GM23338 (cell line): ENCODE data around the gene KIR2DL4. TPM values are rescaled to one million over a fixed set of nuclear protein-coding genes. Genes with fewer than 3 reads are reported as not detected.

ENCODE experiments used
- ATAC-seq: fragments of 200-7000 bp; cut with Tn5 transposase; 3 replicates; pipeline ENCODE4 v1.9.1; 2020
- DNase-seq: peaks from one replicate; pipeline ENCODE4 v3.0.0-alpha.2; 2015; ENCODE audit warnings: low spot score
- H2AFZ ChIP-seq: fragments of 200-600 bp; sonication (generic); 2 replicates; pipeline ENCODE4 v1.8.0; 2016; ENCODE audit warnings: antibody characterized with exemption, mild to moderate bottlenecking, moderate library complexity
- H3F3A ChIP-seq: fragments of 200-600 bp; sonication (generic); replicated peaks from 2 replicates; pipeline ENCODE4 v1.8.0; 2017; ENCODE audit warnings: antibody characterized with exemption, mixed run types, low read depth
- H3K27ac ChIP-seq: fragments of 200-600 bp; sonication (generic); 2 replicates; pipeline ENCODE4 v1.6.1; 2016; ENCODE audit warnings: low read depth
- H3K27me3 ChIP-seq: fragments of 200-600 bp; sonication (generic); 2 replicates; pipeline ENCODE4 v1.8.0; 2016; ENCODE audit warnings: mild to moderate bottlenecking, mixed run types, moderate library complexity; ENCODE audit not compliant: insufficient read depth
- H3K36me3 ChIP-seq: fragments of 200-600 bp; sonication (generic); 2 replicates; pipeline ENCODE4 v1.8.0; 2016; ENCODE audit warnings: mild to moderate bottlenecking; ENCODE audit not compliant: insufficient read depth
- H3K4me1 ChIP-seq: fragments of 200-600 bp; sonication (generic); 2 replicates; pipeline ENCODE4 v1.8.0; 2016; ENCODE audit warnings: mild to moderate bottlenecking, moderate library complexity; ENCODE audit not compliant: insufficient read depth
- H3K4me2 ChIP-seq: fragments of 200-600 bp; sonication (generic); 2 replicates; pipeline ENCODE4 v1.7.1; 2017; ENCODE audit warnings: mixed run types
- H3K4me3 ChIP-seq: fragments of 200-600 bp; sonication (generic); 2 replicates; pipeline ENCODE4 v1.6.1; 2016; ENCODE audit warnings: mixed run types
- H3K79me2 ChIP-seq: fragments of 200-600 bp; sonication (generic); replicated peaks from 2 replicates; pipeline ENCODE4 v1.8.0; 2017; ENCODE audit warnings: mild to moderate bottlenecking; ENCODE audit not compliant: insufficient read depth
- H3K9me2 ChIP-seq: fragments of 200-600 bp; sonication (generic); 2 replicates; pipeline ENCODE4 v1.8.0; 2017; ENCODE audit not compliant: insufficient read depth
- H4K20me1 ChIP-seq: fragments of 200-600 bp; sonication (generic); replicated peaks from 2 replicates; pipeline ENCODE4 v1.8.0; 2017; ENCODE audit warnings: mild to moderate bottlenecking; ENCODE audit not compliant: insufficient read depth
- H3K27ac Mint-ChIP-seq: 2 replicates; pipeline ENCODE4 v1.8.0; 2020; ENCODE audit warnings: inconsistent platforms, mild to moderate bottlenecking, moderate library complexity, mixed read lengths
- H3K27me3 Mint-ChIP-seq: 3 replicates; pipeline ENCODE4 v1.8.0; 2022; ENCODE audit warnings: low read depth, mild to moderate bottlenecking, moderate library complexity, mixed read lengths, inconsistent platforms; ENCODE audit not compliant: insufficient read depth, poor library complexity
- H3K36me3 Mint-ChIP-seq: 3 replicates; pipeline ENCODE4 v1.8.0; 2021; ENCODE audit warnings: low read depth, mild to moderate bottlenecking, inconsistent platforms, moderate library complexity, mixed read lengths
- H3K4me1 Mint-ChIP-seq: 3 replicates; pipeline ENCODE4 v1.8.0; 2020; ENCODE audit warnings: mild to moderate bottlenecking, inconsistent platforms, mixed read lengths
- H3K4me3 Mint-ChIP-seq: 3 replicates; pipeline ENCODE4 v1.8.0; 2021; ENCODE audit warnings: moderate library complexity, mild to moderate bottlenecking, inconsistent platforms, mixed read lengths
- H3K9me3 Mint-ChIP-seq: 3 replicates; pipeline ENCODE4 v1.8.0; 2020; ENCODE audit warnings: moderate library complexity, mild to moderate bottlenecking, inconsistent platforms, mixed read lengths
- EZH2 ChIP-seq: fragments of 200-600 bp; sonication (generic); IDR thresholded peaks from one replicate; pipeline ENCODE4 v1.8.0; 2017; ENCODE audit warnings: antibody characterized with exemption, mild to moderate bottlenecking, low read depth; ENCODE audit not compliant: unreplicated experiment
- polyA plus RNA-seq: library from polyadenylated mRNA; unstranded; fragments of >200 nt; fragmentation: Nextera tagmentation; extraction: Ambion mirVana; gene quantifications from 2 replicates; pipeline ENCODE4 v1.2.1, GENCODE V29; 2016
- total RNA-seq: library from RNA; depleted of rRNA; stranded (reverse); fragments of >200 nt; shearing (Covaris generic); gene quantifications from 2 replicates; pipeline ENCODE4 v1.2.3, GENCODE V29; 2014
- TF ChIP-seq, protein P1 (sequence below): fragments of 250-450 bp; sonication (Bioruptor Pico); IDR thresholded peaks from 2 replicates; pipeline ENCODE4 v1.5.0; 2020; ENCODE audit warnings: mild to moderate bottlenecking, moderate library complexity
- TF ChIP-seq, protein P2 (sequence below): IDR thresholded peaks from one replicate; pipeline ENCODE4 v1.6.1; 2018; ENCODE audit warnings: antibody characterized with exemption; ENCODE audit not compliant: unreplicated experiment

The KIR2DL4 gene
- total and polyA plus RNA-seq, 2 experiments from 2014 or later, result not detected

DNA sequence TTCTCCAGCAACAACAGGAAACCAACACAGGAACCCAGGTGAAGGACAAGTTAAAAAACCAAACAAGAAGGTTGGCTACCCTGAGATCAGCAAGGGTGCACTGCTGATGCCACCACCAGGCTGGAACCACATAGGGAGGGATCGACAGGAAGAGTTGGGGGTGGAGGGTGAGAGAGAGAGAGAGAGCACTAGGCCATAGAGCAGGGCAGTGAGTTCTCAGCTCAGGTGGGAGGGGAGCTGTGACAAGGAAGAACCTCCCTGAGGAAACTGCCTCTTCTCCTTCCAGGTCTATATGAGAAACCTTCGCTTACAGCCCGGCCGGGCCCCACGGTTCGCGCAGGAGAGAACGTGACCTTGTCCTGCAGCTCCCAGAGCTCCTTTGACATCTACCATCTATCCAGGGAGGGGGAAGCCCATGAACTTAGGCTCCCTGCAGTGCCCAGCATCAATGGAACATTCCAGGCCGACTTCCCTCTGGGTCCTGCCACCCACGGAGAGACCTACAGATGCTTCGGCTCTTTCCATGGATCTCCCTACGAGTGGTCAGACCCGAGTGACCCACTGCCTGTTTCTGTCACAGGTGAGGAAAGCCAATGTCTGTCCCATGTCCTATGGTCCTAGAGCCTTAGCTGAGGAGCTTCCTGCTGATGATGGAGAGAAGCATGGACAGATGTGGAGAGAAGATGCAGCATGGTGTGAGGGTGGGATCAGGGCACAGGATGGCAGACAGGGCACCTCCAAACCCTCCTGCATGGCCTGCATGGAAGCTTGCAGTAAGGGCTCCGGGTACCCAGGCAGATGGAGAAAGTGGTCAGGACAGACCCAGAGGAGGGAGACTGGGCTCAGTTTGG, 2.5 kb downstream of the KIR2DL4 start (continued):
- TF ChIP-seq, protein P1, sequence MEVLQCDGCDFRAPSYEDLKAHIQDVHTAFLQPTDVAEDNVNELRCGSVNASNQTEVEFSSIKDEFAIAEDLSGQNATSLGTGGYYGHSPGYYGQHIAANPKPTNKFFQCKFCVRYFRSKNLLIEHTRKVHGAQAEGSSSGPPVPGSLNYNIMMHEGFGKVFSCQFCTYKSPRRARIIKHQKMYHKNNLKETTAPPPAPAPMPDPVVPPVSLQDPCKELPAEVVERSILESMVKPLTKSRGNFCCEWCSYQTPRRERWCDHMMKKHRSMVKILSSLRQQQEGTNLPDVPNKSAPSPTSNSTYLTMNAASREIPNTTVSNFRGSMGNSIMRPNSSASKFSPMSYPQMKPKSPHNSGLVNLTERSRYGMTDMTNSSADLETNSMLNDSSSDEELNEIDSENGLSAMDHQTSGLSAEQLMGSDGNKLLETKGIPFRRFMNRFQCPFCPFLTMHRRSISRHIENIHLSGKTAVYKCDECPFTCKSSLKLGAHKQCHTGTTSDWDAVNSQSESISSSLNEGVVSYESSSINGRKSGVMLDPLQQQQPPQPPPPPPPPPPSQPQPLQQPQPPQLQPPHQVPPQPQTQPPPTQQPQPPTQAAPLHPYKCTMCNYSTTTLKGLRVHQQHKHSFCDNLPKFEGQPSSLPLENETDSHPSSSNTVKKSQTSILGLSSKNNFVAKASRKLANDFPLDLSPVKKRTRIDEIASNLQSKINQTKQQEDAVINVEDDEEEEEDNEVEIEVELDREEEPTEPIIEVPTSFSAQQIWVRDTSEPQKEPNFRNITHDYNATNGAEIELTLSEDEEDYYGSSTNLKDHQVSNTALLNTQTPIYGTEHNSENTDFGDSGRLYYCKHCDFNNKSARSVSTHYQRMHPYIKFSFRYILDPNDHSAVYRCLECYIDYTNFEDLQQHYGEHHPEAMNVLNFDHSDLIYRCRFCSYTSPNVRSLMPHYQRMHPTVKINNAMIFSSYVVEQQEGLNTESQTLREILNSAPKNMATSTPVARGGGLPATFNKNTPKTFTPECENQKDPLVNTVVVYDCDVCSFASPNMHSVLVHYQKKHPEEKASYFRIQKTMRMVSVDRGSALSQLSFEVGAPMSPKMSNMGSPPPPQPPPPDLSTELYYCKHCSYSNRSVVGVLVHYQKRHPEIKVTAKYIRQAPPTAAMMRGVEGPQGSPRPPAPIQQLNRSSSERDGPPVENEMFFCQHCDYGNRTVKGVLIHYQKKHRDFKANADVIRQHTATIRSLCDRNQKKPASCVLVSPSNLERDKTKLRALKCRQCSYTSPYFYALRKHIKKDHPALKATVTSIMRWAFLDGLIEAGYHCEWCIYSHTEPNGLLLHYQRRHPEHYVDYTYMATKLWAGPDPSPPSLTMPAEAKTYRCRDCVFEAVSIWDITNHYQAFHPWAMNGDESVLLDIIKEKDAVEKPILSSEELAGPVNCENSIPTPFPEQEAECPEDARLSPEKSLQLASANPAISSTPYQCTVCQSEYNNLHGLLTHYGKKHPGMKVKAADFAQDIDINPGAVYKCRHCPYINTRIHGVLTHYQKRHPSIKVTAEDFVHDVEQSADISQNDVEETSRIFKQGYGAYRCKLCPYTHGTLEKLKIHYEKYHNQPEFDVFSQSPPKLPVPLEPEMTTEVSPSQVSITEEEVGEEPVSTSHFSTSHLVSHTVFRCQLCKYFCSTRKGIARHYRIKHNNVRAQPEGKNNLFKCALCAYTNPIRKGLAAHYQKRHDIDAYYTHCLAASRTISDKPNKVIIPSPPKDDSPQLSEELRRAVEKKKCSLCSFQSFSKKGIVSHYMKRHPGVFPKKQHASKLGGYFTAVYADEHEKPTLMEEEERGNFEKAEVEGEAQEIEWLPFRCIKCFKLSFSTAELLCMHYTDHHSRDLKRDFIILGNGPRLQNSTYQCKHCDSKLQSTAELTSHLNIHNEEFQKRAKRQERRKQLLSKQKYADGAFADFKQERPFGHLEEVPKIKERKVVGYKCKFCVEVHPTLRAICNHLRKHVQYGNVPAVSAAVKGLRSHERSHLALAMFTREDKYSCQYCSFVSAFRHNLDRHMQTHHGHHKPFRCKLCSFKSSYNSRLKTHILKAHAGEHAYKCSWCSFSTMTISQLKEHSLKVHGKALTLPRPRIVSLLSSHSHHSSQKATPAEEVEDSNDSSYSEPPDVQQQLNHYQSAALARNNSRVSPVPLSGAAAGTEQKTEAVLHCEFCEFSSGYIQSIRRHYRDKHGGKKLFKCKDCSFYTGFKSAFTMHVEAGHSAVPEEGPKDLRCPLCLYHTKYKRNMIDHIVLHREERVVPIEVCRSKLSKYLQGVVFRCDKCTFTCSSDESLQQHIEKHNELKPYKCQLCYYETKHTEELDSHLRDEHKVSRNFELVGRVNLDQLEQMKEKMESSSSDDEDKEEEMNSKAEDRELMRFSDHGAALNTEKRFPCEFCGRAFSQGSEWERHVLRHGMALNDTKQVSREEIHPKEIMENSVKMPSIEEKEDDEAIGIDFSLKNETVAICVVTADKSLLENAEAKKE, result no peak
- no peak for TF ChIP-seq EZH2

DNA sequence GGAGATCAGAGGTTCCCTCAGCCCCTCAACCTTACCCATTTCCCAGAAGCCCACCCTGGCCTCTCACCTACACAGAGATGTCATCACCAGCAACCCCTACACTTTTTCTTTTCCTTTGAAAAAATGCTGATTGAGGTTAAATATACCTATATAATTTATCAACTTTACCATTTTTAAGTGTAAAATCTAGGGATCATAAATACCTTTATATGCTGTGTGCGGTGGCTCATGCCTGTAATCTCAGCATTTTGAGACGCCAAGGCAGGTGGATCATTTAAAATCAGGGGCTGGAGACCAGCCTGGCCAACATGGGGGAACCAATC, 3.1 kb downstream of the KIR2DL4 start:
- H3K36me3 Mint-ChIP-seq, result peaks cover 58% of the 10 kb centered on the region
- H3K4me1 ChIP-seq, result no peaks in the 10 kb centered on the region
- H3K9me3 Mint-ChIP-seq, result peaks cover 99% of the 10 kb centered on the region
- H3K27ac Mint-ChIP-seq, result no peak overlapping the region
- DNase-seq, result no peak
- H3K4me3 ChIP-seq, result no peak overlapping the region
- no peaks in the 10 kb centered on the region for H3K27me3 ChIP-seq
- H3K4me3 Mint-ChIP-seq, result no peak overlapping the region
- H3F3A ChIP-seq, result no peaks in the 10 kb centered on the region
- no peaks in the 10 kb centered on the region for H3K36me3 ChIP-seq
- H3K9me2 ChIP-seq, result no peaks in the 10 kb centered on the region
- no peaks in the 10 kb centered on the region for H3K79me2 ChIP-seq
- no peak overlapping the region for H2AFZ ChIP-seq
- ATAC-seq, result no peak
- H3K27me3 Mint-ChIP-seq, result peaks cover 6% of the 10 kb centered on the region
- no peaks in the 10 kb centered on the region for H3K4me1 Mint-ChIP-seq
- no peaks in the 10 kb centered on the region for H4K20me1 ChIP-seq
- no peak overlapping the region for H3K27ac ChIP-seq
- no peak overlapping the region for H3K4me2 ChIP-seq
- TF ChIP-seq, protein P1, result no peak
- TF ChIP-seq, protein P2, sequence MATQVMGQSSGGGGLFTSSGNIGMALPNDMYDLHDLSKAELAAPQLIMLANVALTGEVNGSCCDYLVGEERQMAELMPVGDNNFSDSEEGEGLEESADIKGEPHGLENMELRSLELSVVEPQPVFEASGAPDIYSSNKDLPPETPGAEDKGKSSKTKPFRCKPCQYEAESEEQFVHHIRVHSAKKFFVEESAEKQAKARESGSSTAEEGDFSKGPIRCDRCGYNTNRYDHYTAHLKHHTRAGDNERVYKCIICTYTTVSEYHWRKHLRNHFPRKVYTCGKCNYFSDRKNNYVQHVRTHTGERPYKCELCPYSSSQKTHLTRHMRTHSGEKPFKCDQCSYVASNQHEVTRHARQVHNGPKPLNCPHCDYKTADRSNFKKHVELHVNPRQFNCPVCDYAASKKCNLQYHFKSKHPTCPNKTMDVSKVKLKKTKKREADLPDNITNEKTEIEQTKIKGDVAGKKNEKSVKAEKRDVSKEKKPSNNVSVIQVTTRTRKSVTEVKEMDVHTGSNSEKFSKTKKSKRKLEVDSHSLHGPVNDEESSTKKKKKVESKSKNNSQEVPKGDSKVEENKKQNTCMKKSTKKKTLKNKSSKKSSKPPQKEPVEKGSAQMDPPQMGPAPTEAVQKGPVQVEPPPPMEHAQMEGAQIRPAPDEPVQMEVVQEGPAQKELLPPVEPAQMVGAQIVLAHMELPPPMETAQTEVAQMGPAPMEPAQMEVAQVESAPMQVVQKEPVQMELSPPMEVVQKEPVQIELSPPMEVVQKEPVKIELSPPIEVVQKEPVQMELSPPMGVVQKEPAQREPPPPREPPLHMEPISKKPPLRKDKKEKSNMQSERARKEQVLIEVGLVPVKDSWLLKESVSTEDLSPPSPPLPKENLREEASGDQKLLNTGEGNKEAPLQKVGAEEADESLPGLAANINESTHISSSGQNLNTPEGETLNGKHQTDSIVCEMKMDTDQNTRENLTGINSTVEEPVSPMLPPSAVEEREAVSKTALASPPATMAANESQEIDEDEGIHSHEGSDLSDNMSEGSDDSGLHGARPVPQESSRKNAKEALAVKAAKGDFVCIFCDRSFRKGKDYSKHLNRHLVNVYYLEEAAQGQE, result no peak
